ENCODE results near the gene MYH14.

- TF ChIP-seq EZH2 (IDR thresholded peaks at IDR 0.05; ENCODE audit: borderline replicate concordance) (no peak), CTCF (IDR thresholded peaks at IDR 0.05; ENCODE audit: poor library complexity) (no peak)
Observed at GRCh38 chr19:50202386-50202785, 1.0 kb upstream of the MYH14 start.
